GM21515 (cell line): ENCODE results near the gene MNX1.

Experiments
- ATAC-seq: cut with Tn5 transposase; IDR thresholded peaks from one replicate; pipeline ENCODE4 v1.9.1; 2021; ENCODE audit not compliant: unreplicated experiment

Gene MNX1

DNA sequence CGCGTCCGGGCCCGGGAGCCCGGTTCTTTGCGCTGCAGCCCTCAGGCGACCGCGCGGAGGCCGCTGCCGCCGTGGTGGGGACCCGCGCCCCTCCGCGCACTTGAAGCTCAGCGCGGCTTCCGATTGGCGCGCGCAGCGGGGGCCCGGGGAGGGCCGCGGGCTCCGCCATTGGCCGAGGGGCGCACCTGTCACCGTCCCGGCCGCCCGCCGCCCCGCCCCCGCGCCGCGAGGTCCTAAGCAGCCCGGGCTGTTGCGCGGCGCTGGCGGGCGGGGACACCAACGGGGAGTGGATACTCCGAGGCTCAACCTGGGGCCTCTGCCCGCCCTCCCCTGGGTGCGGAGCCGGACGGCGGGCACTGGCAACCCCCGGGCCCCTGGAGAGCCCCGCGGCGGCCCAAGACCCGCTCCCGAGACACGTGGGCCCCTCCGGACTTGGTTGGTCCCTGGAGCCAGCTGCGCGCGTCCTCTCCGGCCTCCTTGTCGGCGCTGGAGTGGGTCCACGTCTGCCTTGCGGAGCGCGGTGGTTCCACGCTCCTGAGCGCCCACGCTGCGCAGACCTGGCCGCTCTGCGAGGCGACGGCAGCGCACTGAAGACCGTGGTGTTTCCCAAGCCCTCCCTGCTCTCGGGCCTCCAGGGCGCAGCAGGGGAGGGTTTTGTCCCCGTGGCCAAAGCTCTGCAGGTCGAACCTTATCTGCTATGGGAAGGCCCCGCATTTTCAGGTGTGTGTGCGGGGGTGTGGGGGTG is at the start of gene MNX1:
TSS of gene MNX1 (minus strand) at position 76 of the 745 bp plus-strand sequence. CDS start 313 bp downstream, outside the sequence.
- peak; percentile 70 for ATAC-seq

DNA sequence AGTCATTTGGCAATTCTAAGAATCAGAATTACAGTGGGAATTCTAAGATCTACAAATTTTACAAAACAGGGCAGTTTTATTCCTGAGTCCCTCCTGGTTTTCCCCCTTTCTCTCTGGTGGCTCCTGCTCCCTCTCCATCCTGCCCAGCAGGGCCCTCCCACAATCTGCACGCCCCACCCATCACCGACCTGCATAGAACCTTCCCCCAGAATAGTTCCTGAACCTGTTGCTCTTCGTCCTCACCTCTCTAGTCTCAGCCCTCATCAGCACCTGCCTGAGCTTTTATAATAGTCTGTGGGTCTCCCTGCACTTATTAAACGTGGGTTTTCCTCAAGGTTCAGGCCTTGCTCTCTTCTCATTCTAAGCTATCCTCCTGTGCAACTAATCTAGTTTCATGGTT is 49.1 kb upstream of the MNX1 start:
- no peak for ATAC-seq

DNA sequence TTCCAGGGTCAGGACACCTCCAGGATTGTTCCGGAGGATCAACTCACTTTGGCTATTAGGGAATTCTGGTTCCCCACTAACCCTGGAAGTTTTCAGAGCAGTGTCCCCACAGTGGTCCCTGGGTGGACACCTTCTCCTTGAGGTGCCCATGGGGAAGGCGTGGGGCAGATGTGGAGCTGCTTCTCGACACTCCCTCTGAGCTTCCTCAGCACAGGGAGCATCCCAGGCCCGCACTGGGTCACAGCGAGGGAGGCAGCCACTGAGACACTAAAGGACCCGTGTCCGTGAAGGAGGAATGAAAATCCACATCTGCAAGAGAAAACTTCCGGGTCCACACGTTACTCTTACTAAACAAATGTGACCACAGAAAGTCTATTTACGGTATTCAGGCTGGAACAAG is 48.2 kb upstream of the MNX1 start:
- no peak for ATAC-seq

DNA sequence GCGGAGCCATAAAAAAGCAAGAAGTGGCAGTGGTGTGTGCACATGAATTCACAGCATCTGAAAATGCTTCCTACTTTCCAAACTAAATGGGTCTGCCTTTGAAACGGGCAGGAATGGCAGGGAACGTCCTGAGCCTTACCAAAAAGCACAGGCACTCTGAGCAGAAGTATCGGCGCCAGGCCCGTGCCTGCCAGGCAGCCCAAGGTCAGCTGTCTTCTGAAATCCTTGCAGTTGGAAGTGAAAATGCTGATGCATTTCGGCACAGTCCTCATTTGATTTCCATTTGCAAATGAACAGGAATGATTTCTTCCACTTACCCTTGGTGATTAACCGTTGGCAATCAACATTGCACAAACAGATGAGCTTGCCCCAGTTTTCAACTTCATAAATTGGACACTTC is 47.6 kb upstream of the MNX1 start:
- no peak for ATAC-seq

DNA sequence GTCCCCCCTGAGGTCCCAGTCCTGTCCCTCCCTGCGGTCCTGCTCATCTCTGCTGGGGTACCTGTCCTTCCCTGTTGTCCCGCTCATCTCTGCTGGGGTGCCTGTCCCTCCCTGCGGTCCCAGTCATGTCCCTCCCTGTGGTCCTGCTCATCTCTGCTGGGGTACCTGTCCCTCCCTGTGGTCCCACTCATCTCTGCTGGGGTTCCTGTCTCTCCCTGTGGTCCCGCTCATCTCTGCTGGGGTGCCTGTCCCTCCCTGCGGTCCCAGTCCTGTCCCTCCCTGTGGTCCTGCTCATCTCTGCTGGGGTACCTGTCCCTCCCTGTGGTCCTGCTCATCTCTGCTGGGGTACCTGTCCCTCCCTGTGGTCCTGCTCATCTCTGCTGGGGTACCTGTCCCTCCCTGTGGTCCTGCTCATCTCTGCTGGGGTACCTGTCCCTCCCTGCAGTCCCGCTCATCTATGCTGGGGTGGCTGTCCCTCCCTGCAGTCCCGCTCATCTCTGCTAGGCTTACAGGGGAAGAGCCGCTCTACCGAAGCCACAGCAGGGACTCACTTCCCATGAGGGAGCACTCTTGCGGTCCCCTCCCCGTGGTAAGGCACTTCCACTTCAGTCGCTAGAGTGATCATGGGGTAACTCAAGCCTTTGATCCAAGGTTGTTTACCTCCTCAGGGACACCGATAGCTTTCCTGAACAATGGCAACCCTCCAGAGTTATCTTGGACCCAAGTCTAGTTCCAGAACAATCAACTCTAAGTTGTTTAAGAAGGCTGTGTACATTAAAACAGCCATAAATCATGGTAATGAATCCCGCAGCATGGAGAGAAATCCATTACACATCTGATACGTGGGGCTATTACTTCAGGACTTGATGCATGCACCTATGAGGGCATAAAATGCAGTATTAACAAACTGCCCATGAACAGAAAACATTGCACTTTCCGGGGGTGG is 46.8 kb upstream of the MNX1 start:
- no peak for ATAC-seq

DNA sequence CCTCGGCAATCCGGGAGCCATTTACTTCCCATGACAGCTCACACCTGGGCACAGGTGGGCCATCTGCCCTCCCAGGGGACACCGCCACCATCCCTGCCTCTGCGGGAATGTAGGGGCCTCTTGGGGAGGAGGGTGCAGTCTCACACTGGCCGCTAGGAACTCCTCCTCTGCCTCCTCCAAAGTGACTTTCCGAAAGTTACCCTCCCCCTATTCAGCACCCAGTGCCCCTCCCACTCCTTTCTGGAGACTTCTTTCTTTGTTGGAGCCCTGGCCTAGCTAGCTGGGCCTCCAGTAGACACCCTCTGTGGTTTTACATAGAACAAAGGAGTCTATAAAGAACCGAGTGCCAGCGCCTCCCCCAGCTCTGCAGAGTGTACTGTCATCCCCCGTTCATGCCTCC is 45.8 kb upstream of the MNX1 start:
- ATAC-seq, result no peak

DNA sequence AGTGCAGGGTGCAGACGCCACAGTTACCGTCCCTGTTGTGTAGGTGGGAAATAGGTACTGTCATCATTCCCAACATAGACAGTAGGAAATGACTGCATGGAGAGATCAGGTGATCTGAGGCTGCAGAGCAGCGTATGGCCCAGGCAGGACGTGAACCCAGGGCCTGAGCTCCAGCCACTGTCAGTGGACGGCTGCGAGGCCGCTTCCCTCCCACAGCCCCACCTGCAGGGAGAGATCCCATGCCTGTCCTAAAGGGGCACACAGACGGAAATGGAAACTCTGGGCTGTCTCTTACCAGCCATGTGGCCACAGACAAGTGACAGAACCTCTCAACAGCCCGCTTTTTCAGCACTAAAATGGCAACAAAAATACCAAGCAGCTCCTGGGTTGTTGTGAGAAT is 44.5 kb upstream of the MNX1 start:
- ATAC-seq, result no peak

DNA sequence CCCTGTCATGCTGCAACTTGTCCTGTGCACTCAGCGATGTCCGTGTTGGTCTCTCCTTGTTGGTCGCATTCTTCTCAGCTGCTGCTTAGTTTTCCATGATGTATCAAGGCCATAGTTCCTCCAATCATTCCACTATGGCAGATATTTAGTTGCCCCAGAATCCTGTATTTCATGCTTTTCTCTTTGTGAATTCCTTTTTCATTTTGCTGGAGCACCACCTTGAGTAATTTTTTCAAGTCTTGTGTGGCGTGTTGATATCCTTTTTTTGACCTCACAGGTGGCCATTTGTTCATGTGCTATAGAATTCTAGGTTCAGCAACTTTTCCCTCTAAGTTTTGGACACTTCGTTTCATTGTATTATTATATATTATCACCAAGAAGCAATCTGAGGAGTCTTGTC is 42.7 kb upstream of the MNX1 start:
- no peak for ATAC-seq

DNA sequence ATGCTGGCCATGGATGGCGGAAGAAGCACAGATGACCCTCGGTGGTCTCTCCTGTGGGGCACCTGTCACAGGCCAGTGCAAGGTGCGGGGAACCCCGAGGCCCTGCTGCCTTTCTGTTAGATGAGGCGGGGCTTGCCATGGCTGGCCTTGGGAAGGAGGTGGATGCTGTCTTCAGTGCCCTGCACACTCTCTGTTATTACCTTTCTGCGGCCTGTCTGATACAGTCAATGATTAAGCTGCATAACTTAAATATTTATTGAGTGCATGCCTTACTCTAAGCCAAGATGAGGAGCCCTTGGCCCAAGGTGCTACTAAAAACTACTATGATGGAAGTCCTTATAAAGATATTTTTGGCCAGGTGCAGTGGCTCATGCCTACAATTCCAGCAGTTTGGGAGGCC is 36.7 kb upstream of the MNX1 start:
- no peak for ATAC-seq

DNA sequence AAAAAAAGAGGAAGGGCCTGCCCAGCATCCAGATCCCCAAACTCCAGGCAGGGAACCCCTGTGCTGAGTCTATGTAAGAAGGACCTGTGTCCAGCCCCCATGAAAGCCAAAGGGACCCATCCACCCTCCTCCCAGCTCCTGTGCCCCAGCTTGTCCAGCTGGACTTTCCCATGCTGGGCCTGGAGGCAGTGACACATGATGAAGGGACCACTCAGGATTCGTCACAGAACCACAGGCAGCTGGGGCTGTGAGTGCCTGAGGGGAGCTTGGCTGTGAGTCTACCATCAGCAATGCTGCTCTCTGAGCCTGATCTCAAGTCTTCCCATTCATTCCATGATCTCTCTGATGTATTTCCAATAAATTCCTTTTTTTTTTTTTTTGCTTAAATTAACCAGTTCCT is 36.2 kb upstream of the MNX1 start:
- ATAC-seq, result no peak

DNA sequence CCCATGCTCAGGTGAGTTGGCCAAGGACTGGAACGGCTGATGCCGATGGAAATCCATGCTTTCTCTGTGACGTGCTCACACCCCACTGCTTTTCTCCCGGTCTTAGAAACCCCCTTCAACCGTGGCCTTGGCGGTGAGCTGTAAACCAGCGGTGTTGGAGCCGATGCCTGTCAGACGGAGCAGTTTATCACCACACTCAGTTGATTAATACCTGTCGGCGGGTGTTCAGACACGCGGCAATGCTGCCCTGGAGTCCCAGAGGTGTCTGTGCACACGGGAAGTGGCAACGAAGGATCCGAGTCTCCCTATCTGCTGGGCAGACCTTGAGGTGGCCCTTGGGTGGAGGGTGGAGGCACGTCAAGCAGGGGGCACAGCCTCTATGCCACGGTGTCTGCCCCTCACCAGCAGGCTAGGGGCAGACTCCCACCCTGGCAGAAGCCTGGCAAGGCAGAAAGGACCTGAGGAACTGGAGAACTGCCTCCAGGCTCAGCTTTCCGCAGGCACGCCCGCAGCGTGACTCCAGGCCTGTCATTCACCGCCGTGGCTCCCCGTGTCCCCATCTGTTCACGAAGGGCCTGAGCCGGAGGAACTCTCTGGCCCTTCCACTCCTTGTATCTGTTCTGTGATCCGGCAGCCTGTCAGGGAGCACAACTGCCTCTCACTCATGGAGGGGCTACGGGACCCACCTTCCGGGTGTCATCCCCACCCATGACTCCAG is 34.6 kb upstream of the MNX1 start:
- no peak for ATAC-seq

DNA sequence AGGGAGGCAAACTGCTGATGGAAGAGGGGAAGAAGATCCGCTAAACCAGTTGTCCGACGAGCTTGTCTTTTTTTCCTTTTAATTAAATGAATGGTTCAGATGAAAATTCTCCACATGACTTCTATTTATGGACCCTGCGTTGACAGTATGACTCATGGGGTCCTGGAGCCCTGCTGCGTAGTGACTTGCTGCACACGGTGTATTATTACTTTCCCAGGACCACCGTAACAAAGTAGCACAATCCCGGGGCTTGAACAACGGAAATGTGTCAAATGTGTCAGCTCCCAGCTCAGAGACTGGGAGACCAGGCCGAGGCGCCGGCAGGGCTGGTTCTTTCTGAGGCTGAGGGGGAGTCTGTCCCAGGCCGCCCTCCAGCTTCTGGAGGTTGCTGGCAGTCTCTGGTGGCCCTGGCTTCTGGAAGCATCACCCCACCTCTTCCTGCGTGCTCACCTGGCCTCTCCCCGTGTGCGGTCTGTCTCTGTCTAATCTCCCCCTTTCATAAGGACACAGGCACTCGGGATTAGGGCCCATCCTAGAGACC is 33.8 kb upstream of the MNX1 start:
- ATAC-seq, result no peak

DNA sequence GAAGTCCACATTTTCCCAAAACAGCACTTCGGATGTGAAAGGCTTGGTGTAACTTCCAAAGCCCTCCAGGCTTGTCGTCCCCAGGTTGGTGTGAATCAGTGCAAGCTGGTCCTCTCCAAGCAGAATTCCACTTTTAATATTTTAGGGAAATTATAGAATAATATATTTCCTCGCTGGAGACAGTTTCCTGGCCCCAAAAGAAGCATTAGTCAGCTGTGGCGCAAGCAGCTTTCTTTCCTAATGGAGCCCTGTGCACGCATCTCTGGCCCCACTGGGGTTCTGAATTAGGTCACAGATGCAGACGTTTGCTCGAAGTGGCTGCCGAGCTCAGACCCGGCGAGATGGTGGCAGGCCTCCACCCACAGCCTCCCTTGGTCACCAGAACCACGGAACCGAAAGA is 33.3 kb upstream of the MNX1 start:
- no peak for ATAC-seq

DNA sequence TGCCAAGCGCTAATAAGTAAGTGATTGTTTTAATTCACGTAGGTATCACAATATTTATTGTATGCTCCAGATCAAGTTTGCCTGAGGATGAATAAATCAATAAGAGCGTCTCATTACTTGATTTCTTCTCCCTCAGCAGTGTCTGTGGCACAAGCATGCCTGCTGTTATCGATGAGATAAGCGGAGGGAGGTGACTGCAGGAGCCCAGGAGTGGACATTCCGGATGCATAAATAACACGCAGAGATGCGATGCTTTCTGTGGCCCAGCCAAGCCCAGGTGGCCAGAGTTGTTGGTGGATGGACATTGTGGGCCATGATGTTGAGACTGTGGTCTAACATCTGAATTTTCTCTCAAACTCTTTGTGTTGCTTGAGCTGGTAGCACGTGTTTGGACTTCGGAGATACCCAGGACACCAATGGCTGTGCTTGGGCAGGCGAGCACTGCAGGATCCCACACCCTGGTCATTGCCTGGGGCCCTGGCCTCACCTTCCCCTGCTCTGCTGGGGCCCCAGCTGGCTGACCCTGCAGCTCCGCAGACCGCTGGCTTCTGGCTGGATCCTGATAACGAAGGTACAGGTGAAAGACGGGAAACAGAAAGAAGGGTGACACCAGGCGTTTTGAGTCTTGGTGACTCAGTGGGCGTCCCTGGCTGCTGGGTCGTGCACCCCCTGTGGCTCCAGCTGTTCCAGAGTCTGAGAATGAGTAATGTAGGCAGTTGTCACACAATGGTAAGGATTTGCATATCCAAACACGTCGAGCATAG is 31.2 kb upstream of the MNX1 start:
- ATAC-seq, result no peak

DNA sequence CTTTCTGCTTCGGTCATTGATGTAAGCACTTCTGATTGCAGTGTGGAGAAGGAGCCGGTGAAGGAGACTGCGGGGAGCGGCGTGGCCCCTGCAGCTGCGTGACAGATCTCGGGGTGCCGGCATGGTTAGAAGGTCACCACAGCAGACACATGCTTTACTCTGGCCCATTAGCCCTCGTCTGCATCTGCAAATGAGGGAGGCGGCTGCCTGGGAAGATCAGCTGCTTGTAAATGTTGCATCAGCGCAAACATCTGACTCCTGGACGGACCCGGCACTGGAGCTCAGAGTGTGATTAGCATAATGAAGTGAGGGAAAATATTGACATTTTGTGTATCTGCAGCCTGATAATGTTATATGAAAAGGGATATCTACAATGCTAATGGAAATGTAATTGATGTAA is 30.5 kb upstream of the MNX1 start:
- no peak for ATAC-seq

DNA sequence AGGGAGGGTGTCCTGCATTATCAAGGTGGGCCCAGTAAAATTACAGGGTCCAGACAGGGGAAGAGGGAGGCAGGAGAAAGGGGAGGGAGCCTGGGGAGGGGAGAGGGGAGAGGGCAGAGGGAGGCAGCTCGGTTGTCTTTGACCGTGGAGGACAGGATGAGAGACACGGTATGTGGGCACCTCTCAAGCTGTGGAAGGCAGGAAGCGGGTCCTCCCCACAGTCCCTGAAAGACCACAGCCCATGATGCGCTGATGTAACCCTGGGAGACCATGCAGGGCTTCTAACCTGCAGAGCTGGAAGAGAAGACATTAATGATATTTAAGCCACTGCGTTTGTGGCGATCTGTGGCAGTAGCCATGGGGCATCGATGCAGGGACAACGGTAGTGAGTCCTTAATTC is 27.2 kb upstream of the MNX1 start:
- ATAC-seq, result no peak

DNA sequence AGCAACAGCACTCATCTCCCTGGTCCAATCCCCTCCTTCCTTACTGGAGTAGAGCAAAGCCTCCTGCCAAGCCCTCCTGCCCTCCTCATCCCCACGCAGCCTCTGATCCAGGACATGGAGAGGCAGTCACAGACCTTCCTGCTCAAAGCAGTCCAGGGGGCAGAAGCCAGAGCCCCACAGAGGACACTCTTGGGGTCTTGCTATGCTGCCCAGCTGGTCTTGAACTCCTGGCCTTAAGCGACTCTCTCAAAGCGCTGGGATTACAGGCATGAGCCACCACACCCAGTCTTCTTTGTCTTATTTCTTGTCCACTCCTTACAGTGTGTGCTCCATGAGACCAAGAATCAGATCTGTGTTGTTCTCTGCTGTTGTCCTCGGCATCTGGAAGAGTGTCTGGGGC is 26.6 kb upstream of the MNX1 start:
- no peak for ATAC-seq

DNA sequence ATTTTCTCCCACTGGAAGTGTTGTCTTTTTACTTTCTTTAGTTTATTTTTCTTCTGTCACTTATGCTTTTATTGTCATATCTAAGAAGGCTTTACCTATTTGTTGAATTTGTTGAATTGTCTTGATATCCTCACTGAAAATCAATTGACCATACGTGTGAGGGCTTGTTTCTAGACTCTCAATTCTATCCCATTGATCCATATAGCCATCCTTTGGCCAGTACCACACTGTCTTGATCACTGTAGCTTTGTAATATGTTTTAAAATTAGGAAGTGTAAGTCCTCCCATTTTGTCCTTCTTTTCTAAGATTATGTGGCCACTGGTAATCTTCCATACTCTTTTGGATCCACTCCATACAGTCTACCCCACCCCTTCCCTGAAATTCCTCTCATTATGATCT is 25.5 kb upstream of the MNX1 start:
- ATAC-seq, result no peak

DNA sequence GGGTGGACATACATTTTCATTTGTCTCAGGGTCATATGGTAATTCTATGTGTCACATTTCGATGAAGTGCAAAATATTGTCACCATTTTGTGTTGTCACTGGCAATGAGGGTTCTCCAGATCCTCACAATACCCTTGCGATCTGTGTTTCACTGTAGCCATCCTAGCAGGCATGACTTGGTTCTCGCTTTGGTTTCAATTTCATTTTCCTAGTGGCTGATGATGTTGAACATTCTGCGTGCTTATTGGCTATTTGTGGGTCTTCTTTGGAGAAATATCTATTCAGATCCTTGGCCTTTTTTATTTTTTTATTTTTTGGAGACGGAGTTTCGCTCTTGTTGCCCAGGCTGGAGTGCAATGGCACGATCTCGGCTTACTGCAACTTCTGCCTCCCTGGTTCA is 24.8 kb upstream of the MNX1 start:
- ATAC-seq, result no peak
